Fibroblast of pulmonary artery (primary cell): ENCODE data around the gene KRT74.

Experiments used
- DNase-seq: peaks from one replicate; pipeline ENCODE4 v3.0.0-alpha.2; 2010; ENCODE audit warnings: low read depth
- H3K4me3 ChIP-seq: replicated peaks from 2 replicates; pipeline ENCODE4 v1.5.1; 2011; ENCODE audit warnings: low read depth, mild to moderate bottlenecking, control low read depth, low read length, moderate library complexity
- TF ChIP-seq, protein P1 (sequence below): IDR thresholded peaks from 2 replicates; pipeline ENCODE4 v1.5.1; 2011; ENCODE audit warnings: mild to moderate bottlenecking, control low read depth, low read length, inconsistent platforms; ENCODE audit errors: missing control alignments

The KRT74 gene

DNA sequence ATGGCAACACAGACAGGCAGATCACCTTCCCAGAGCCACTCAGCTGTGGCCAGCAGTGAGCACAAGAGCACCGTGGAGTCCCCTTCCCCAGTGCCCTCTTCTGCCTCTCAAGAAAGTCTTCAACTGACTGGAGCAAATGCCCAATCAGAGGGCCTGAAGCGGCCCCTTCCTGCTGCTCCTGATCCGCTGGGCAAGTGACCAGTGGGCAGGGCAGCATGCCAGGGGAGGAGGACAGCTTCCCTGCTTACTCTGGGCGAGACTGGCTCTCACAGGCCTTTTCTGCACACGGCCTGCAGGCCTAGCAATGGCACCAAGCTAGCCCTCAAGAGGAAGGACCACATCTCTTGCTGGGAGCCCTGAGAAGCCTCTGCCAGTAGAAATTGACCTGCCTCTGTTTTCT is 21.6 kb downstream of the KRT74 start:
- TF ChIP-seq, protein P1, sequence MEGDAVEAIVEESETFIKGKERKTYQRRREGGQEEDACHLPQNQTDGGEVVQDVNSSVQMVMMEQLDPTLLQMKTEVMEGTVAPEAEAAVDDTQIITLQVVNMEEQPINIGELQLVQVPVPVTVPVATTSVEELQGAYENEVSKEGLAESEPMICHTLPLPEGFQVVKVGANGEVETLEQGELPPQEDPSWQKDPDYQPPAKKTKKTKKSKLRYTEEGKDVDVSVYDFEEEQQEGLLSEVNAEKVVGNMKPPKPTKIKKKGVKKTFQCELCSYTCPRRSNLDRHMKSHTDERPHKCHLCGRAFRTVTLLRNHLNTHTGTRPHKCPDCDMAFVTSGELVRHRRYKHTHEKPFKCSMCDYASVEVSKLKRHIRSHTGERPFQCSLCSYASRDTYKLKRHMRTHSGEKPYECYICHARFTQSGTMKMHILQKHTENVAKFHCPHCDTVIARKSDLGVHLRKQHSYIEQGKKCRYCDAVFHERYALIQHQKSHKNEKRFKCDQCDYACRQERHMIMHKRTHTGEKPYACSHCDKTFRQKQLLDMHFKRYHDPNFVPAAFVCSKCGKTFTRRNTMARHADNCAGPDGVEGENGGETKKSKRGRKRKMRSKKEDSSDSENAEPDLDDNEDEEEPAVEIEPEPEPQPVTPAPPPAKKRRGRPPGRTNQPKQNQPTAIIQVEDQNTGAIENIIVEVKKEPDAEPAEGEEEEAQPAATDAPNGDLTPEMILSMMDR, result no peak
- DNase-seq, result no peak
- H3K4me3 ChIP-seq, result no peak overlapping the region

DNA sequence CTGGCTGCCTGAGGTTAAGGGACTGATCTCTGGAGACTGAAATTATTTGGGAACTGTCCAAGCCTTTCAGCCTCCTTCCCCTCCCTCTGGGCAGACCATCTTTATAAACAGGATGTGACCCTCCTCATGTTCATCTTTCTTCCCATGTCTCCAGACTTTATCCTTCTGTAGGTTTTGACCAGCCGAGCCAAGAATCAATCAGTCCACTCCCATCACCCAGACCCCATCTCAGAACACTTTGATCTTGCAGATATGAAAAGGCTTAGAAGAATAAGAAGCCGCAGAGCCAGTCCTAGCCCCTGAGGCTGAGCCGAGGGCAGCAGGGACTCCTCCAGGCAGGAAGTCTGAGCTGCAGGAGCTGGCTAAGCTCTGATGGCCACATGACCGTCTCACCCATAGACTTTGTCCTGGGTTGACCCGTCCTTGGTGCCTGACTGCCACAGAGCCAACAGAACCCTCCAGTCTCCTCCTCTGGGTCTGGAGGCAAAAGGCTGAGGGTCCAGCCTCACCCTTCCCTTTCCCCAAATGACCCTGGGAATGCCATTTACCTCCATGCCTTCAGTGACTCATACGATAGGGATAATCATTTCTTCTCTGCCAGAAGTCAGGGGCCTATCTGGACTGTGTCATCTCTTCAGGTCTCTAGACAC is 22.3 kb downstream of the KRT74 start:
- H3K4me3 ChIP-seq, result no peak overlapping the region
- no peak for DNase-seq
- TF ChIP-seq, protein P1, result no peak

DNA sequence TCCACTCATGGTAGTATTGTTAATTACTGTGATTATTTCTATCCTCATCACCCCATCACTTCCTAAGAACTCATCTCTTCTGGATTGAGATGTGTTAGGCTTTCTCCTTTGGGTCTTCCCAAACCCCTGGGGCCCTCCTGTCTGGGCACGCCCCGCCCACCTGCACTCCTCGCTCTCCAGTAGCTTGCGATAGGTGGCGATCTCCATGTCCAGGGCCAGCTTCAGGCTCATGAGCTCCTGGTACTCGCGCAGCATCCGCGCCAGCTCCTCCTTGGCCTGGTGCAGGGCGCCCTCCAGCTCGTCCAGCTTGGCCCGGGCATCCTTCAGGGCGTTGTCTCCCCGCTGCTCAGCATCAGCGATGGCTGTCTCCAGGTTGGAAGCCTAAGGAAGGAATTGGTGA is 27.5 kb downstream of the KRT74 start:
- DNase-seq, result no peak
- TF ChIP-seq, protein P1, result no peak

DNA sequence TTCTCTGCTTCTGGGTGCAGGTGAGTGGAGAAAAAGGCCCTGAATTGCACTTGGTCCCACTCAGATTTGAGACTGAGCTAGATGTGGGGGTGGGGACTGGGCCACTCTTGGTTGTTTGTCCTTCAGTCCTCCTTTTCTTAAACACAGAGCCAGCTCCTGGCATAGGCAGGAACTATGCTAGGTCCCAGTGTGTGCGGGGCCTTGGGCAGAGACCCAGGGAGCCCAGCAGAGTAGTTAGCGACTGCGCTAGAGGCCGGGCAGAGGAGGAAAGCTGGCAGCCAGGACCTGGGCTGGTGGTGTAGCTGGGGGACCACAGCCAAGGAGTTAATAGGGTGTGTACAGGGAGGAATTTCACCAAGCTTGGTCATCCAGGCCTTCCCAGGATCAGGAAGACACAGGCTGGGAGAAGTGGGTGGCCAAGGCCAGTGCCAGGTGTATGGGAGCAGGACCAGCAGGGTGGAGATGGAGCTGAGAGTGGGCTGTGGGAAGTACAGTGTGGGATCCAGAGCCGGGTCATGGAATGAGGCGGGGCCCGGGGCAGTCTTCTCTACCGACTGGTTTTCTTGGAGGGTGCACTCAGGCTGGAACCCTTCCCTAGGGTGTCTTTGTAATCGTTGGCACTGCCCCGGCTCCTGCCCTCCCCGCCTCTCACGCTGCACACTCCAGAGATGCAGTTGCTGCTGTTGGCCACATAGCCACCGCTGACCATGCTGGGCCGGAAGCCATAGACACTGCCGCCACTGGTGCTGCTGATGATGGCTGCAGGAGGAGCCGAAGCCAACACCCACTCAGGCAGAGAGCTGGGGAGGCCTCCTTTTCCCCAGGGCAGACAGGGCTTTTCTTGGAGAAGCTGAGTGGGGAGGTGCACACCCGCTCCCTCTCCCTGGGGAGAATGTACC is 29.4 kb downstream of the KRT74 start:
- DNase-seq, result no peak
- TF ChIP-seq, protein P1, result no peak
- H3K4me3 ChIP-seq, result no peak overlapping the region

More for the DNA sequence above, 27.5 kb downstream of the KRT74 start:
- H3K4me3 ChIP-seq, result no peak overlapping the region

DNA sequence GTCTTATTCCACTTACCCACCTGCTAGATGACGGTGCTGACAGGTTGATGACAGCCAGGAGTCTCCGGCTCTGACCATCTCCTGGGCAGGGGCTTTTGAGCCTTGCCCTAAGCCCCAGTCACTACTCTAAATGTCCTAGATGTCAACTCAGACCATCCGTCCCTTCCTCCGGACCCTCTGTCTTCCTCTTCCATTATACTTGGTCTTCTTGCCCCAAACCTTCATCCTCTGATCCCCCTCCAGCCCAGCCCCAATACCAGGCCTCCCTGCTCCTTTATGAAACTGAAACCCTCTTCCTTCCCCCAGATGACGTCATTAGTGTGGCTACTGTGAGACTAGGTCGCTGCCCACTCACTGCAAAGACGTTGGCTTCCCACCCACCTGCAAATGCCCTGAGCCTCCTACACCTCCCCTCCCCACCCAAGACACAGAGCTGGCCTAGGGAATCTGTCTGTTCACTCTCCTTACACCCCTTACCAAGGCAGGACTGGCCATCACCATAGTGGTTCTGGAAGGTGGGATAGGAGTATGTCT is 30.8 kb downstream of the KRT74 start:
- DNase-seq, result no peak
- H3K4me3 ChIP-seq, result no peak overlapping the region
- TF ChIP-seq, protein P1, result no peak

DNA sequence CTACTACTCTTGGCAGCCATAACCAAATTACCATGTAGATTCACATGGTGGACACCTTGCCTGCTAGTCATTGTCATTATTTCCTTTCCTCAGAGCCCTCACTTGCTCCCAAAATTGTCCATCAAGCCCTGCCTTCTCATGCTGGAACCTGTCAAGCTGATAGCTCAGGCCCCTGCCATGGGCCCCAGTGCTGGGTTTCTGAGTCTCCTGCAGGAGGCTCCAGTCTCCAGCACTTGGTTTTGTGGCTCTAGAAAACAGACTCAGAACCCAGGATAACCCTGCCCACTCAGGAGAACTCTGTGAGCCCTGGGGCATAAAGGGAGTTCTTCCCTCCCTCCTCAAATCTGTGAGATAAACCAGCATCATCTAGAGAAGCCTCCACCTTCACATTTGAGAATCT is 31.5 kb downstream of the KRT74 start:
- no peak overlapping the region for H3K4me3 ChIP-seq
- TF ChIP-seq, protein P1, result no peak
- no peak for DNase-seq
